ENCODE measurements around the gene CNTNAP5.

The CNTNAP5 gene

GRCh38 chr2:124832521-124832920 is 807.4 kb downstream of the CNTNAP5 start:
- Histone ChIP-seq H3K4ac (ENCODE audit: low read depth in 1 of 2, low read length in 2 of 2) (no peak overlapping the region), H3K18ac (ENCODE audit: low read depth in 1 of 2, low read length in 2 of 2) (no peak overlapping the region), H2AK5ac (ENCODE audit: low read length, severe bottlenecking) (no peak overlapping the region), H3K9ac (ENCODE audit: low read length) (no peak overlapping the region), H3K79me1 (replicated peaks; ENCODE audit: low read length, poor library complexity, severe bottlenecking) (no peaks in the 10 kb centered on the region), H2BK5ac (ENCODE audit: low read depth, low read length, poor library complexity, severe bottlenecking) (no peak overlapping the region), H2BK120ac (ENCODE audit: low read depth, low read length) (no peak overlapping the region), H4K8ac (ENCODE audit: low read length) (no peak overlapping the region), H3K36me3 (ENCODE audit: control insufficient read depth in 1 of 2, insufficient read depth in 2 of 2, low read depth in 1 of 2, low read length in 2 of 2) (no peaks in the 10 kb centered on the region), H2BK12ac (ENCODE audit: low read length in 2 of 2) (no peak overlapping the region), H3K4me1 (ENCODE audit: control insufficient read depth, insufficient read depth, low read depth, low read length) (no peaks in the 10 kb centered on the region), H4K91ac (ENCODE audit: low read length) (no peak overlapping the region), H2AFZ (ENCODE audit: low read depth, low read length) (no peak overlapping the region), H2BK15ac (ENCODE audit: low read depth, poor library complexity, severe bottlenecking) (no peak overlapping the region), H3K27ac (ENCODE audit: low read length, poor library complexity, severe bottlenecking) (no peak overlapping the region), H3K4me2 (ENCODE audit: low read length, poor library complexity, severe bottlenecking) (no peak overlapping the region), H3K27me3 (ENCODE audit: control insufficient read depth in 1 of 2, insufficient read depth in 1 of 2, low read length in 2 of 2) (no peaks in the 10 kb centered on the region), H3K23ac (ENCODE audit: low read length in 2 of 2) (no peak overlapping the region), H3K9me3 (ENCODE audit: control insufficient read depth, low read length) (no peaks in the 10 kb centered on the region), H3K4me3 (ENCODE audit: insufficient read depth in 1 of 2, low read depth in 1 of 2, low read length in 2 of 2) (no peak overlapping the region), H3K14ac (ENCODE audit: low read length in 2 of 2) (no peak overlapping the region)
- DNase-seq: peak; percentile 15
- WGBS: no CpG with 5 or more reads among the region's 2 CpGs

GRCh38 chr2:124834331-124834730 is 809.2 kb downstream of the CNTNAP5 start:
- H3K23ac ChIP-seq (ENCODE audit: low read length in 2 of 2): no peak overlapping the region
- H3K27ac ChIP-seq (ENCODE audit: low read length, poor library complexity, severe bottlenecking): no peak overlapping the region
- H2BK5ac ChIP-seq (ENCODE audit: low read depth, low read length, poor library complexity, severe bottlenecking): no peak overlapping the region
- 65% methylated on average over 1 of the region's 1 CpG for WGBS
- H3K9ac ChIP-seq (ENCODE audit: low read length): no peak overlapping the region
- no peak overlapping the region for H2BK12ac ChIP-seq (ENCODE audit: low read length in 2 of 2)
- H3K18ac ChIP-seq (ENCODE audit: low read depth in 1 of 2, low read length in 2 of 2): no peak overlapping the region
- no peaks in the 10 kb centered on the region for H3K36me3 ChIP-seq (ENCODE audit: control insufficient read depth in 1 of 2, insufficient read depth in 2 of 2, low read depth in 1 of 2, low read length in 2 of 2)
- H2AFZ ChIP-seq (ENCODE audit: low read depth, low read length): no peak overlapping the region
- H3K79me1 ChIP-seq (replicated peaks; ENCODE audit: low read length, poor library complexity, severe bottlenecking): no peaks in the 10 kb centered on the region
- no peak overlapping the region for H2BK15ac ChIP-seq (ENCODE audit: low read depth, poor library complexity, severe bottlenecking)
- peak overlapping the region in 1 of 2 experiments; percentile 49 for H3K4ac ChIP-seq (ENCODE audit: low read depth in 1 of 2, low read length in 2 of 2)
- H4K8ac ChIP-seq (ENCODE audit: low read length): no peak overlapping the region
- H3K14ac ChIP-seq (ENCODE audit: low read length in 2 of 2): no peak overlapping the region
- H2BK120ac ChIP-seq (ENCODE audit: low read depth, low read length): no peak overlapping the region
- H3K4me2 ChIP-seq (ENCODE audit: low read length, poor library complexity, severe bottlenecking): no peak overlapping the region
- H3K4me1 ChIP-seq (ENCODE audit: control insufficient read depth, insufficient read depth, low read depth, low read length): no peaks in the 10 kb centered on the region
- no peaks in the 10 kb centered on the region for H3K9me3 ChIP-seq (ENCODE audit: control insufficient read depth, low read length)
- H3K4me3 ChIP-seq (ENCODE audit: insufficient read depth in 1 of 2, low read depth in 1 of 2, low read length in 2 of 2): no peak overlapping the region
- no peak overlapping the region for H4K91ac ChIP-seq (ENCODE audit: low read length)
- no peaks in the 10 kb centered on the region for H3K27me3 ChIP-seq (ENCODE audit: control insufficient read depth in 1 of 2, insufficient read depth in 1 of 2, low read length in 2 of 2)
- no peak for DNase-seq
- H2AK5ac ChIP-seq (ENCODE audit: low read length, severe bottlenecking): no peak overlapping the region

GRCh38 chr2:124835331-124835730 is 810.2 kb downstream of the CNTNAP5 start:
- Histone ChIP-seq H2BK120ac (ENCODE audit: low read depth, low read length) (no peak overlapping the region), H3K27ac (ENCODE audit: low read length, poor library complexity, severe bottlenecking) (no peak overlapping the region), H2AFZ (ENCODE audit: low read depth, low read length) (no peak overlapping the region), H3K9me3 (ENCODE audit: control insufficient read depth, low read length) (no peaks in the 10 kb centered on the region), H2BK15ac (ENCODE audit: low read depth, poor library complexity, severe bottlenecking) (no peak overlapping the region), H4K91ac (ENCODE audit: low read length) (no peak overlapping the region), H2AK5ac (ENCODE audit: low read length, severe bottlenecking) (no peak overlapping the region), H3K9ac (ENCODE audit: low read length) (no peak overlapping the region), H3K36me3 (ENCODE audit: control insufficient read depth in 1 of 2, insufficient read depth in 2 of 2, low read depth in 1 of 2, low read length in 2 of 2) (no peaks in the 10 kb centered on the region), H4K8ac (ENCODE audit: low read length) (no peak overlapping the region), H3K4ac (ENCODE audit: low read depth in 1 of 2, low read length in 2 of 2) (no peak overlapping the region), H3K18ac (ENCODE audit: low read depth in 1 of 2, low read length in 2 of 2) (no peak overlapping the region), H3K79me1 (replicated peaks; ENCODE audit: low read length, poor library complexity, severe bottlenecking) (no peaks in the 10 kb centered on the region), H3K4me2 (ENCODE audit: low read length, poor library complexity, severe bottlenecking) (no peak overlapping the region), H3K14ac (ENCODE audit: low read length in 2 of 2) (no peak overlapping the region), H3K27me3 (ENCODE audit: control insufficient read depth in 1 of 2, insufficient read depth in 1 of 2, low read length in 2 of 2) (no peaks in the 10 kb centered on the region), H3K4me3 (ENCODE audit: insufficient read depth in 1 of 2, low read depth in 1 of 2, low read length in 2 of 2) (no peak overlapping the region), H3K23ac (ENCODE audit: low read length in 2 of 2) (no peak overlapping the region), H2BK12ac (ENCODE audit: low read length in 2 of 2) (no peak overlapping the region), H3K4me1 (ENCODE audit: control insufficient read depth, insufficient read depth, low read depth, low read length) (no peaks in the 10 kb centered on the region), H2BK5ac (ENCODE audit: low read depth, low read length, poor library complexity, severe bottlenecking) (no peak overlapping the region)
- DNase-seq: no peak
- 73% methylated on average over 3 of the region's 4 CpGs for WGBS

GRCh38 chr2:124836416-124836815 is 811.3 kb downstream of the CNTNAP5 start:
- no peaks in the 10 kb centered on the region for H3K36me3 ChIP-seq (ENCODE audit: control insufficient read depth in 1 of 2, insufficient read depth in 2 of 2, low read depth in 1 of 2, low read length in 2 of 2)
- no peaks in the 10 kb centered on the region for H3K9me3 ChIP-seq (ENCODE audit: control insufficient read depth, low read length)
- no peak overlapping the region for H2AK5ac ChIP-seq (ENCODE audit: low read length, severe bottlenecking)
- no peak overlapping the region for H3K4me3 ChIP-seq (ENCODE audit: insufficient read depth in 1 of 2, low read depth in 1 of 2, low read length in 2 of 2)
- no peak overlapping the region for H2BK15ac ChIP-seq (ENCODE audit: low read depth, poor library complexity, severe bottlenecking)
- no peak overlapping the region for H3K18ac ChIP-seq (ENCODE audit: low read depth in 1 of 2, low read length in 2 of 2)
- no peak overlapping the region for H2AFZ ChIP-seq (ENCODE audit: low read depth, low read length)
- no peak overlapping the region for H3K27ac ChIP-seq (ENCODE audit: low read length, poor library complexity, severe bottlenecking)
- H3K9ac ChIP-seq (ENCODE audit: low read length): no peak overlapping the region
- H2BK120ac ChIP-seq (ENCODE audit: low read depth, low read length): no peak overlapping the region
- H2BK12ac ChIP-seq (ENCODE audit: low read length in 2 of 2): no peak overlapping the region
- H2BK5ac ChIP-seq (ENCODE audit: low read depth, low read length, poor library complexity, severe bottlenecking): no peak overlapping the region
- no peak overlapping the region for H3K14ac ChIP-seq (ENCODE audit: low read length in 2 of 2)
- no peak overlapping the region for H3K4me2 ChIP-seq (ENCODE audit: low read length, poor library complexity, severe bottlenecking)
- 0% methylated on average over 1 of the region's 3 CpGs for WGBS
- peak; percentile 81 for DNase-seq
- no peak overlapping the region for H4K8ac ChIP-seq (ENCODE audit: low read length)
- H3K79me1 ChIP-seq (replicated peaks; ENCODE audit: low read length, poor library complexity, severe bottlenecking): no peaks in the 10 kb centered on the region
- H3K23ac ChIP-seq (ENCODE audit: low read length in 2 of 2): no peak overlapping the region
- no peak overlapping the region for H4K91ac ChIP-seq (ENCODE audit: low read length)
- H3K4me1 ChIP-seq (ENCODE audit: control insufficient read depth, insufficient read depth, low read depth, low read length): no peaks in the 10 kb centered on the region
- no peaks in the 10 kb centered on the region for H3K27me3 ChIP-seq (ENCODE audit: control insufficient read depth in 1 of 2, insufficient read depth in 1 of 2, low read length in 2 of 2)
- no peak overlapping the region for H3K4ac ChIP-seq (ENCODE audit: low read depth in 1 of 2, low read length in 2 of 2)
